Osteoblast (primary cell): ENCODE data around the gene MYO5B. TPM values are rescaled to one million over a fixed set of nuclear protein-coding genes. Genes with fewer than 3 reads are reported as not detected.

Experiments used
- DNase-seq: peaks from one replicate; pipeline ENCODE4 v3.0.0; 2011; ENCODE audit warnings: low spot score, mixed read lengths; ENCODE audit not compliant: insufficient read length; ENCODE audit errors: missing footprints
- H2AFZ ChIP-seq: 2 replicates; pipeline ENCODE4 v1.6.0; 2011; ENCODE audit warnings: mild to moderate bottlenecking, low read length
- H3K27ac ChIP-seq: 2 replicates; pipeline ENCODE4 v1.5.1; 2011; ENCODE audit warnings: mild to moderate bottlenecking, low read depth, low read length, moderate library complexity
- H3K27me3 ChIP-seq: 2 replicates; pipeline ENCODE4 v1.6.0; 2012; ENCODE audit warnings: mild to moderate bottlenecking, control low read depth, inconsistent platforms, low read length, moderate library complexity; ENCODE audit not compliant: insufficient read depth
- H3K36me3 ChIP-seq: 2 replicates; pipeline ENCODE4 v1.5.1; 2011; ENCODE audit warnings: mild to moderate bottlenecking, low read length, control low read depth, moderate library complexity; ENCODE audit not compliant: insufficient read depth
- H3K4me1 ChIP-seq: 2 replicates; pipeline ENCODE4 v1.5.1; 2011; ENCODE audit warnings: mild to moderate bottlenecking, low read length, control low read depth, moderate library complexity; ENCODE audit not compliant: insufficient read depth
- H3K4me2 ChIP-seq: 2 replicates; pipeline ENCODE4 v1.6.0; 2011; ENCODE audit warnings: mild to moderate bottlenecking, low read length; ENCODE audit not compliant: insufficient read depth
- H3K4me3 ChIP-seq: fragments of 200-600 bp; sonication (generic); 3 replicates; pipeline ENCODE4 v1.5.1; 2012; ENCODE audit warnings: mild to moderate bottlenecking, low read length, inconsistent platforms; ENCODE audit not compliant: insufficient read depth
- H3K79me2 ChIP-seq: 2 replicates; pipeline ENCODE4 v1.6.0; 2012; ENCODE audit warnings: mild to moderate bottlenecking, low read length, control low read depth, inconsistent platforms; ENCODE audit not compliant: insufficient read depth
- H3K9me3 ChIP-seq: 2 replicates; pipeline ENCODE4 v1.5.1; 2011; ENCODE audit warnings: low read depth, low read length, control low read depth
- H4K20me1 ChIP-seq: 2 replicates; pipeline ENCODE4 v1.6.0; 2012; ENCODE audit warnings: mild to moderate bottlenecking, low read length, control low read depth; ENCODE audit not compliant: insufficient read depth
- CTCF ChIP-seq: IDR thresholded peaks from 2 replicates; pipeline ENCODE4 v1.5.1; 2011; ENCODE audit warnings: mild to moderate bottlenecking, low read depth, low read length, moderate library complexity; ENCODE audit errors: extremely low read depth
- total RNA-seq: library from RNA; depleted of rRNA; stranded (reverse); fragments of >200 nt; gene quantifications from 2 replicates; pipeline ENCODE4 v1.2.3, GENCODE V29; 2012

The MYO5B gene
- total RNA-seq, 1 donor, result 0.36 TPM

- no peak overlapping the region for H3K4me3 ChIP-seq
- H3K27ac ChIP-seq, result no peak overlapping the region
Observed at GRCh38 chr18:49853011-49853410, 341.9 kb downstream of the MYO5B start.

GRCh38 chr18:49851624-49852023, 343.3 kb downstream of the MYO5B start:
- TF ChIP-seq CTCF, result no peak
- peaks cover 5% of the 10 kb centered on the region for H3K27me3 ChIP-seq
- H3K4me2 ChIP-seq, result no peak overlapping the region
- no peak for DNase-seq
- H3K79me2 ChIP-seq, result no peaks in the 10 kb centered on the region
- no peak overlapping the region for H3K4me3 ChIP-seq
- H3K9me3 ChIP-seq, result no peaks in the 10 kb centered on the region
- peaks cover 8% of the 10 kb centered on the region for H3K4me1 ChIP-seq
- H3K36me3 ChIP-seq, result no peaks in the 10 kb centered on the region
- no peak overlapping the region for H3K27ac ChIP-seq
- no peaks in the 10 kb centered on the region for H4K20me1 ChIP-seq
- no peak overlapping the region for H2AFZ ChIP-seq

More at GRCh38 chr18:49853011-49853410, 341.9 kb downstream of the MYO5B start:
- Histone ChIP-seq H2AFZ (no peak overlapping the region), H3K4me1 (peaks cover 8% of the 10 kb centered on the region), H3K9me3 (no peaks in the 10 kb centered on the region), H3K79me2 (no peaks in the 10 kb centered on the region), H4K20me1 (no peaks in the 10 kb centered on the region), H3K4me2 (no peak overlapping the region), H3K36me3 (no peaks in the 10 kb centered on the region), H3K27me3 (peaks cover 4% of the 10 kb centered on the region)
- no peak for DNase-seq
- no peak for TF ChIP-seq CTCF

DNA sequence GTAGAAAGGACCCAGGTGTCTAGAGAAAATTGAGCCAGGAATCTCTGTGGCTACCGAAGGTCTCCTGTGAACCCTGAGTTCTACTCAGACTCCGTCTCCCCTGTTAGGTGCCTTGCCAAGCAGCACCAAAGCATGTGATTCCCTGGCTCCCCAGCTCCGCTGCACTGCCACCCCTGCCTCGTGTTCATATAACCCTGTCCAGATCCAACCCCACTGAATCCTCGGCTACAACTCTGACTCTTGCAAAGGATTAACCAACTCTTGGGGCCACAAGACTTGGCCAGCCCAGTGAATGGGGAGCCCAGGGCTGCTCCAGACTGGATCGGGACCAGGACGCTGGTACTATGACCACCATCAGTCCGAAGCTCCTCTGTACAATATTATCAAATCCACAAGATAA, 344.3 kb downstream of the MYO5B start:
- Histone ChIP-seq H3K4me3 (no peak overlapping the region), H3K9me3 (no peaks in the 10 kb centered on the region), H3K27ac (no peak overlapping the region), H3K36me3 (no peaks in the 10 kb centered on the region), H2AFZ (no peak overlapping the region), H3K4me2 (no peak overlapping the region), H3K4me1 (peaks cover 16% of the 10 kb centered on the region), H3K79me2 (no peaks in the 10 kb centered on the region), H3K27me3 (peaks cover 8% of the 10 kb centered on the region), H4K20me1 (no peaks in the 10 kb centered on the region)
- TF ChIP-seq CTCF, result no peak
- DNase-seq, result no peak

GRCh38 chr18:49849331-49850217, 345.4 kb downstream of the MYO5B start:
- TF ChIP-seq CTCF, result no peak
- Histone ChIP-seq H3K4me3 (no peak overlapping the region), H3K4me2 (no peak overlapping the region), H3K27ac (no peak overlapping the region), H2AFZ (no peak overlapping the region), H3K4me1 (peaks cover 16% of the 10 kb centered on the region), H3K79me2 (no peaks in the 10 kb centered on the region), H3K9me3 (no peaks in the 10 kb centered on the region), H4K20me1 (no peaks in the 10 kb centered on the region), H3K27me3 (peaks cover 12% of the 10 kb centered on the region), H3K36me3 (no peaks in the 10 kb centered on the region)
- DNase-seq, result peak; percentile 96
